Activated CD4-positive, alpha-beta memory T cell treated with anti-CD3 and anti-CD28 coated beads for 36 hours (primary cell): ENCODE results near the gene PTPRE. TPM values are rescaled to one million over a fixed set of nuclear protein-coding genes. Genes with fewer than 3 reads are reported as not detected.

ENCODE experiments used
- CTCF ChIA-PET: fragments of 350-600 bp; sonication (Branson Sonifier 250); formaldehyde crosslinking; loops from one replicate; lab custom pipeline; 2021; ENCODE audit warnings: antibody characterized with exemption, inconsistent platforms; lab: Charles Lee
- POLR2A ChIA-PET: fragments of 350-600 bp; sonication (Branson Sonifier 250); formaldehyde crosslinking; loops from one replicate; lab custom pipeline; 2021; ENCODE audit warnings: antibody characterized with exemption; lab: Charles Lee
- DNase-seq: peaks from one replicate; pipeline ENCODE4 v3.0.0-alpha.2; 2020
- H3K27ac Mint-ChIP-seq: one replicate; pipeline ENCODE4 v1.8.0; 2021; ENCODE audit warnings: mixed read lengths
- H3K27me3 Mint-ChIP-seq: one replicate; pipeline ENCODE4 v1.8.0; 2021; ENCODE audit warnings: mixed read lengths
- H3K36me3 Mint-ChIP-seq: one replicate; pipeline ENCODE4 v1.8.0; 2021; ENCODE audit warnings: mixed read lengths
- H3K4me1 Mint-ChIP-seq: one replicate; pipeline ENCODE4 v1.8.0; 2021; ENCODE audit warnings: low read depth, mixed read lengths
- H3K4me3 Mint-ChIP-seq: one replicate; pipeline ENCODE4 v1.8.0; 2021; ENCODE audit warnings: mild to moderate bottlenecking, mixed read lengths
- H3K9me3 Mint-ChIP-seq: one replicate; pipeline ENCODE4 v1.8.0; 2021; ENCODE audit warnings: mixed read lengths
- intact Hi-C: fragments of 100-400 bp; cut with micrococcal nuclease; formaldehyde crosslinking; loops from one replicate; pipeline ENCODE4 v1.15.1; 2023
- total RNA-seq, 2 experiments: library from RNA; stranded (reverse); gene quantifications; one replicate each; pipeline ENCODE4 v1.2.3, GENCODE V29; 2021

Gene PTPRE
- total RNA-seq, 2 experiments from 2014 or later, result 29.4 to 34.0 TPM

- ChIA-PET POLR2A (interaction anchor here (1.6 kb wide), 1 partner anchor 23 kb away, joined by 5 read pairs; no protein-coding TSS in a partner anchor), CTCF (interaction anchor here (0.6 to 10.7 kb wide), 7 partner anchors 11 to 164 kb away, joined by 3 to 244 read pairs (median 50); partner anchors contain the start of gene PTPRE)
- peak; percentile 5 for DNase-seq
- peaks cover 72% of the 10 kb centered on the region for H3K36me3 Mint-ChIP-seq
- intact Hi-C loops, result no loop called here
- no peaks in the 10 kb centered on the region for H3K27me3 Mint-ChIP-seq
- no peak overlapping the region for H3K27ac Mint-ChIP-seq
- peaks cover 3% of the 10 kb centered on the region for H3K9me3 Mint-ChIP-seq
- peaks cover 21% of the 10 kb centered on the region for H3K4me1 Mint-ChIP-seq
- H3K4me3 Mint-ChIP-seq, result no peak overlapping the region
Observed at GRCh38 chr10:128070721-128071416, 164.0 kb downstream of the PTPRE start.

GRCh38 chr10:128071417-128071782 lies 164.5 kb downstream of the PTPRE start:
- Mint-ChIP-seq H3K27ac (no peak overlapping the region), H3K36me3 (peaks cover 69% of the 10 kb centered on the region), H3K4me1 (peaks cover 16% of the 10 kb centered on the region), H3K9me3 (peaks cover 3% of the 10 kb centered on the region), H3K27me3 (no peaks in the 10 kb centered on the region), H3K4me3 (no peak overlapping the region)
- ChIA-PET CTCF (interaction anchor here (0.6 to 10.7 kb wide), 4 partner anchors 11 to 165 kb away, joined by 3 to 244 read pairs (median 27); partner anchors contain the start of gene PTPRE), POLR2A (interaction anchor here (1.6 kb wide), 1 partner anchor 24 kb away, joined by 5 read pairs; no protein-coding TSS in a partner anchor)
- no peak for DNase-seq
- intact Hi-C loops, result no loop called here

GRCh38 chr10:128072046-128072445 lies 165.1 kb downstream of the PTPRE start:
- ChIA-PET POLR2A (no interaction called here), CTCF (interaction anchor here (0.9 to 10.7 kb wide), 4 partner anchors 21 to 166 kb away, joined by 3 to 244 read pairs (median 27); partner anchors contain the start of gene PTPRE)
- intact Hi-C loops, result no loop called here
- Mint-ChIP-seq H3K4me1 (peaks cover 10% of the 10 kb centered on the region), H3K27me3 (no peaks in the 10 kb centered on the region), H3K36me3 (peaks cover 67% of the 10 kb centered on the region), H3K4me3 (no peak overlapping the region), H3K9me3 (peaks cover 2% of the 10 kb centered on the region), H3K27ac (no peak overlapping the region)
- DNase-seq, result no peak

- DNase-seq, result peak; percentile 0
- Mint-ChIP-seq H3K4me3 (no peak overlapping the region), H3K27me3 (no peaks in the 10 kb centered on the region), H3K27ac (no peak overlapping the region), H3K36me3 (peaks cover 60% of the 10 kb centered on the region), H3K4me1 (peaks cover 7% of the 10 kb centered on the region), H3K9me3 (no peaks in the 10 kb centered on the region)
- intact Hi-C loops, result no loop called here
- POLR2A ChIA-PET, result no interaction called here
- CTCF ChIA-PET, result interaction anchor here (1.5 to 10.7 kb wide), 2 partner anchors 36 to 166 kb away, joined by 3 to 244 read pairs; partner anchors contain the start of gene PTPRE
Observed at GRCh38 chr10:128072941-128073645, 166.2 kb downstream of the PTPRE start.

- CTCF ChIA-PET, result interaction anchor here (1.5 to 10.7 kb wide), 2 partner anchors 37 to 167 kb away, joined by 3 to 244 read pairs; partner anchors contain the start of gene PTPRE
- H3K4me1 Mint-ChIP-seq, result peaks cover 7% of the 10 kb centered on the region
- no peak overlapping the region for H3K27ac Mint-ChIP-seq
- POLR2A ChIA-PET, result no interaction called here
- H3K36me3 Mint-ChIP-seq, result peaks cover 59% of the 10 kb centered on the region
- no peaks in the 10 kb centered on the region for H3K27me3 Mint-ChIP-seq
- DNase-seq, result no peak
- H3K4me3 Mint-ChIP-seq, result no peak overlapping the region
- H3K9me3 Mint-ChIP-seq, result no peaks in the 10 kb centered on the region
- intact Hi-C loops, result no loop called here
Observed at GRCh38 chr10:128073890-128074289, 167.0 kb downstream of the PTPRE start.

GRCh38 chr10:128074589-128074988 lies 167.7 kb downstream of the PTPRE start:
- intact Hi-C loops, result no loop called here
- ChIA-PET CTCF (interaction anchor here (0.6 to 10.7 kb wide), 3 partner anchors 38 to 189 kb away, joined by 3 to 244 read pairs (median 3); partner anchors contain the start of gene PTPRE), POLR2A (no interaction called here)
- Mint-ChIP-seq H3K27me3 (no peaks in the 10 kb centered on the region), H3K36me3 (peaks cover 59% of the 10 kb centered on the region), H3K9me3 (no peaks in the 10 kb centered on the region), H3K4me3 (no peak overlapping the region), H3K27ac (no peak overlapping the region), H3K4me1 (peaks cover 3% of the 10 kb centered on the region)
- no peak for DNase-seq

- ChIA-PET CTCF (interaction anchor here (1.0 to 10.7 kb wide), 4 partner anchors 32 to 135 kb away, joined by 3 to 244 read pairs (median 12); no protein-coding TSS in a partner anchor), POLR2A (no interaction called here)
- H3K36me3 Mint-ChIP-seq, result peaks cover 48% of the 10 kb centered on the region
- no peak overlapping the region for H3K4me3 Mint-ChIP-seq
- no peaks in the 10 kb centered on the region for H3K27me3 Mint-ChIP-seq
- no peaks in the 10 kb centered on the region for H3K4me1 Mint-ChIP-seq
- intact Hi-C loops, result no loop called here
- H3K9me3 Mint-ChIP-seq, result no peaks in the 10 kb centered on the region
- no peak for DNase-seq
- H3K27ac Mint-ChIP-seq, result no peak overlapping the region
Observed at GRCh38 chr10:128077155-128077875, 170.4 kb downstream of the PTPRE start.

- no peak overlapping the region for H3K4me3 Mint-ChIP-seq
- POLR2A ChIA-PET, result no interaction called here
- no peaks in the 10 kb centered on the region for H3K27me3 Mint-ChIP-seq
- H3K36me3 Mint-ChIP-seq, result peaks cover 43% of the 10 kb centered on the region
- no peaks in the 10 kb centered on the region for H3K9me3 Mint-ChIP-seq
- H3K4me1 Mint-ChIP-seq, result no peaks in the 10 kb centered on the region
- DNase-seq, result peak; percentile 57
- CTCF ChIA-PET, result interaction anchor here (0.7 to 2.9 kb wide), 10 partner anchors 9 to 147 kb away, joined by 3 to 20 read pairs (median 3); no protein-coding TSS in a partner anchor
- no peak overlapping the region for H3K27ac Mint-ChIP-seq
- intact Hi-C loops, result loop anchor here (1.0 kb wide), 1 partner anchor 72 kb away; no protein-coding TSS in a partner anchor
Observed at GRCh38 chr10:128078136-128078969, 171.4 kb downstream of the PTPRE start.

- no peaks in the 10 kb centered on the region for H3K27me3 Mint-ChIP-seq
- CTCF ChIA-PET, result interaction anchor here (0.8 to 1.8 kb wide), 7 partner anchors 11 to 132 kb away, joined by 3 to 11 read pairs (median 5); no protein-coding TSS in a partner anchor
- no peaks in the 10 kb centered on the region for H3K4me1 Mint-ChIP-seq
- H3K9me3 Mint-ChIP-seq, result no peaks in the 10 kb centered on the region
- H3K27ac Mint-ChIP-seq, result no peak overlapping the region
- peaks cover 34% of the 10 kb centered on the region for H3K36me3 Mint-ChIP-seq
- DNase-seq, result no peak
- intact Hi-C loops, result no loop called here
- H3K4me3 Mint-ChIP-seq, result no peak overlapping the region
- POLR2A ChIA-PET, result no interaction called here
Observed at GRCh38 chr10:128080231-128080630, 173.3 kb downstream of the PTPRE start.

- H3K9me3 Mint-ChIP-seq, result no peaks in the 10 kb centered on the region
- CTCF ChIA-PET, result interaction anchor here (0.8 to 1.8 kb wide), 6 partner anchors 12 to 132 kb away, joined by 3 to 11 read pairs (median 5); no protein-coding TSS in a partner anchor
- H3K27ac Mint-ChIP-seq, result no peak overlapping the region
- POLR2A ChIA-PET, result interaction anchor here (0.9 kb wide), 1 partner anchor 42 kb away, joined by 3 read pairs; no protein-coding TSS in a partner anchor
- no peak for DNase-seq
- intact Hi-C loops, result no loop called here
- no peaks in the 10 kb centered on the region for H3K4me1 Mint-ChIP-seq
- H3K4me3 Mint-ChIP-seq, result no peak overlapping the region
- H3K36me3 Mint-ChIP-seq, result peaks cover 33% of the 10 kb centered on the region
- no peaks in the 10 kb centered on the region for H3K27me3 Mint-ChIP-seq
Observed at GRCh38 chr10:128080641-128081040, 173.7 kb downstream of the PTPRE start.
